HEK293 (cell line): ENCODE measurements around the gene UTP18.

Source experiments
- CTCF ChIA-PET: fragments of 350-600 bp; formaldehyde crosslinking; extraction: SDS; loops from one replicate; lab custom pipeline; 2021; ENCODE audit warnings: antibody characterized with exemption; lab: Yijun Ruan, JAX
- POLR2A ChIA-PET: fragments of 300-600 bp; formaldehyde crosslinking; extraction: SDS; loops from one replicate; lab custom pipeline; 2020; ENCODE audit warnings: antibody characterized with exemption, inconsistent platforms; lab: Yijun Ruan, JAX
- H3K27ac ChIP-seq: fragments of 200-500 bp; sonication (Bioruptor generic); 2 replicates; pipeline ENCODE4 v1.5.1; 2014; ENCODE audit warnings: low read depth, low read length, control low read depth, inconsistent platforms; ENCODE audit errors: extremely low read depth
- H3K36me3 ChIP-seq, 2 experiments: fragments of 200-500 bp in 1 of 2; sonication (Bioruptor generic) in 1 of 2; 1 replicate in 1 of 2; 2 replicates in 1 of 2; pipeline ENCODE4 v1.5.1; 2014 to 2017; ENCODE audit warnings: inconsistent platforms in 2 of 2, low read length in 2 of 2; ENCODE audit not compliant: control insufficient read depth in 2 of 2, insufficient read depth in 1 of 2
- H3K4me1 ChIP-seq: fragments of 200-500 bp; sonication (Bioruptor generic); 2 replicates; pipeline ENCODE4 v1.5.1; 2014; ENCODE audit warnings: mild to moderate bottlenecking, low read length, inconsistent platforms; ENCODE audit not compliant: control insufficient read depth, insufficient read depth
- H3K4me3 ChIP-seq: 2 replicates; pipeline ENCODE4 v1.5.1; 2011; ENCODE audit warnings: low read depth, mild to moderate bottlenecking, control low read depth, low read length, moderate library complexity
- H3K9me3 ChIP-seq: fragments of 200-500 bp; sonication (Bioruptor generic); 2 replicates; pipeline ENCODE4 v1.5.1; 2014; ENCODE audit warnings: low read depth, low read length, inconsistent platforms; ENCODE audit not compliant: control insufficient read depth, insufficient read depth
- ELK4 ChIP-seq: IDR thresholded peaks from 2 replicates; pipeline ENCODE4 v1.6.1; 2011; ENCODE audit warnings: mild to moderate bottlenecking, low read depth, low read length, borderline replicate concordance
- GLIS1 ChIP-seq: fragments of 450-650 bp; formaldehyde crosslinking; IDR thresholded peaks from 2 replicates; pipeline ENCODE4 v1.5.1; 2016; ENCODE audit warnings: missing biosample characterization, missing genetic modification characterization
- HOXC10 ChIP-seq: sonication (generic); formaldehyde crosslinking; IDR thresholded peaks from 2 replicates; pipeline ENCODE4 v1.8.1; 2023; ENCODE audit warnings: mild to moderate bottlenecking, missing genetic modification reagents
- KLF7 ChIP-seq: fragments of 450-650 bp; formaldehyde crosslinking; IDR thresholded peaks from 2 replicates; pipeline ENCODE4 v1.5.1; 2016; ENCODE audit warnings: missing biosample characterization, missing genetic modification characterization, borderline replicate concordance
- SCRT1 ChIP-seq: fragments of 450-650 bp; formaldehyde crosslinking; IDR thresholded peaks from 2 replicates; pipeline ENCODE4 v1.5.1; 2016; ENCODE audit warnings: missing biosample characterization, missing genetic modification characterization, borderline replicate concordance
- ZBTB6 ChIP-seq: fragments of 450-650 bp; formaldehyde crosslinking; IDR thresholded peaks from 2 replicates; pipeline ENCODE4 v1.5.1; 2017; ENCODE audit warnings: missing biosample characterization, missing genetic modification characterization
- ZFP41 ChIP-seq: fragments of 450-650 bp; formaldehyde crosslinking; IDR thresholded peaks from 2 replicates; pipeline ENCODE4 v1.5.1; 2016; ENCODE audit warnings: missing biosample characterization, missing genetic modification characterization, borderline replicate concordance
- ZNF133 ChIP-seq: fragments of 450-650 bp; formaldehyde crosslinking; IDR thresholded peaks from 2 replicates; pipeline ENCODE4 v1.5.1; 2016; ENCODE audit warnings: missing biosample characterization, missing genetic modification characterization
- ZNF214 ChIP-seq: fragments of 450-650 bp; formaldehyde crosslinking; IDR thresholded peaks from 2 replicates; pipeline ENCODE4 v1.5.1; 2017; ENCODE audit warnings: missing biosample characterization, mild to moderate bottlenecking, missing genetic modification characterization, borderline replicate concordance
- ZNF223 ChIP-seq: fragments of 450-650 bp; formaldehyde crosslinking; IDR thresholded peaks from 2 replicates; pipeline ENCODE4 v1.5.1; 2016; ENCODE audit warnings: missing biosample characterization, missing genetic modification characterization
- ZNF423 ChIP-seq: fragments of 450-650 bp; formaldehyde crosslinking; IDR thresholded peaks from 2 replicates; pipeline ENCODE4 v1.5.1; 2016; ENCODE audit warnings: missing biosample characterization, missing genetic modification characterization
- ZNF433 ChIP-seq: fragments of 450-650 bp; formaldehyde crosslinking; IDR thresholded peaks from 2 replicates; pipeline ENCODE4 v1.5.1; 2016; ENCODE audit warnings: missing biosample characterization, missing genetic modification characterization, low read depth
- ZNF510 ChIP-seq: fragments of 450-650 bp; formaldehyde crosslinking; IDR thresholded peaks from 2 replicates; pipeline ENCODE4 v1.5.1; 2018; ENCODE audit warnings: mild to moderate bottlenecking, missing genetic modification characterization, missing biosample characterization; ENCODE audit not compliant: insufficient replicate concordance
- ZNF518A ChIP-seq: fragments of 450-650 bp; formaldehyde crosslinking; conservative IDR thresholded peaks from 2 replicates; pipeline ENCODE4 v1.5.1; 2016; ENCODE audit warnings: low read depth, missing biosample characterization, missing genetic modification characterization
- ZNF610 ChIP-seq: fragments of 450-650 bp; formaldehyde crosslinking; IDR thresholded peaks from 2 replicates; pipeline ENCODE4 v1.5.1; 2016; ENCODE audit warnings: missing biosample characterization, missing genetic modification characterization, borderline replicate concordance
- ZNF677 ChIP-seq: fragments of 450-650 bp; IDR thresholded peaks from 2 replicates; pipeline ENCODE4 v1.5.0; 2018; ENCODE audit warnings: missing biosample characterization, mild to moderate bottlenecking, missing genetic modification characterization, moderate library complexity
- ZNF692 ChIP-seq: fragments of 450-650 bp; formaldehyde crosslinking; IDR thresholded peaks from 2 replicates; pipeline ENCODE4 v1.5.1; 2016; ENCODE audit warnings: missing biosample characterization, missing genetic modification characterization
- ZSCAN30 ChIP-seq: fragments of 450-650 bp; IDR thresholded peaks from 2 replicates; pipeline ENCODE4 v1.5.1; 2018; ENCODE audit warnings: missing biosample characterization, mild to moderate bottlenecking, missing genetic modification characterization, moderate library complexity

UTP18 gene

GRCh38 chr17:51234162-51234561 lies 26.2 kb upstream of the UTP18 start:
- no peak overlapping the region for H3K27ac ChIP-seq
- no peak for TF ChIP-seq ZBTB6 (tag by site-specific recombination)
- peak; percentile 29; the same call in 1 of the 2 replicates for TF ChIP-seq GLIS1
- H3K36me3 ChIP-seq, result peaks cover 2 to 9% of the 10 kb centered on the region in 2 experiments; a peak in 2 of 3 replicates
- H3K4me3 ChIP-seq, result no peak overlapping the region
- no peaks in the 10 kb centered on the region; the same call in 1 of the 2 replicates for H3K4me1 ChIP-seq
- H3K9me3 ChIP-seq, result no peaks in the 10 kb centered on the region
- ChIA-PET CTCF (no interaction called here), POLR2A (interaction anchor here (1.2 kb wide), 1 partner anchor 68 kb away, joined by 4 read pairs; the partner anchor contains the start of gene NME2)

- CTCF ChIA-PET, result interaction anchor here (0.6 to 0.8 kb wide), 2 partner anchors 20 to 66 kb away, joined by 3 read pairs; no protein-coding TSS in a partner anchor
- TF ChIP-seq ZSCAN30 (tag by site-specific recombination) (no peak), ZNF610 (tag by site-specific recombination) (no peak), ZNF518A (tag by site-specific recombination) (no peak), ZNF214 (no peak), ZNF677 (tag by site-specific recombination) (no peak), ZNF510 (tag by site-specific recombination) (no peak), HOXC10 (CRISPR knock-in tag) (no peak), ZFP41 (tag by site-specific recombination) (no peak), ZNF433 (tag by site-specific recombination) (no peak), ELK4 (no peak), ZNF223 (tag by site-specific recombination) (no peak), SCRT1 (tag by site-specific recombination) (no peak), ZNF133 (tag by site-specific recombination) (no peak), ZNF692 (tag by site-specific recombination) (no peak), KLF7 (tag by site-specific recombination) (no peak), ZNF423 (no peak)
- Histone ChIP-seq H3K9me3 (no peaks in the 10 kb centered on the region), H3K4me1 (no peaks in the 10 kb centered on the region), H3K36me3 (peaks cover 2 to 9% of the 10 kb centered on the region in 2 experiments; a peak in 2 of 3 replicates), H3K27ac (no peak overlapping the region), H3K4me3 (no peak overlapping the region)
- POLR2A ChIA-PET, result interaction anchor here (0.7 kb wide), 1 partner anchor 766 kb away, joined by 6 read pairs; no protein-coding TSS in a partner anchor
These were observed 22.0 kb upstream of the UTP18 start for GRCh38 chr17:51238255-51238887.
